T-cell (primary cell): ENCODE data around the gene NAB1. TPM values are rescaled to one million over a fixed set of nuclear protein-coding genes. Genes with fewer than 3 reads are reported as not detected.

Experiments
- ATAC-seq, 4 experiments: fragments of 200-7000 bp in 3 of 4; fragments of 150-1000 bp in 1 of 4; cut with Tn5 transposase; replicated peaks in 1 of 4; 1 replicate in 3 of 4; 2 replicates in 1 of 4; pipeline ENCODE4 v1.10.0; 2021; ENCODE audit warnings: moderate library complexity in 3 of 4, mild to moderate bottlenecking in 2 of 4, moderate number of reproducible peaks in 1 of 4
- CTCF ChIA-PET, 2 donors: fragments of 300-600 bp; sonication (Branson Sonifier 250); formaldehyde crosslinking; loops; one replicate each; lab custom pipeline; 2022; ENCODE audit warnings: antibody characterized with exemption in 2 of 2; lab: Charles Lee
- POLR2A ChIA-PET, 2 donors: fragments of 300-600 bp; sonication (Branson Sonifier 250); formaldehyde crosslinking; loops; one replicate each; lab custom pipeline; 2022; ENCODE audit warnings: antibody characterized with exemption in 2 of 2; lab: Charles Lee
- DNase-seq, 35 experiments: peaks; one replicate each; pipeline versions ENCODE4 v3.0.0 to v3.0.0-alpha.2; 2013 to 2023
- H3K27ac ChIP-seq: one replicate; pipeline ENCODE4 v1.5.1; 2013; ENCODE audit warnings: low read length
- H3K27me3 ChIP-seq, 2 experiments: replicated peaks in 1 of 2; 1 replicate in 1 of 2; 2 replicates in 1 of 2; pipeline versions ENCODE4 v1.6.1 to v1.7.0; 2013; ENCODE audit warnings: low read length in 1 of 2, mixed read lengths in 1 of 2; ENCODE audit not compliant: control insufficient read depth in 2 of 2, insufficient read depth in 2 of 2; ENCODE audit errors: extremely low read depth in 1 of 2
- H3K36me3 ChIP-seq, 2 donors: 1 replicate in 1 of 2; 2 replicates in 1 of 2; pipeline versions ENCODE4 v1.6.1 to v1.7.0; 2013; ENCODE audit warnings: low read length in 1 of 2; ENCODE audit not compliant: control insufficient read depth in 2 of 2, insufficient read depth in 1 of 2; ENCODE audit errors: extremely low read depth in 1 of 2
- H3K4me1 ChIP-seq, 2 experiments: 1 replicate in 1 of 2; 2 replicates in 1 of 2; pipeline versions ENCODE4 v1.6.1 to v1.7.0; 2013; ENCODE audit warnings: low read length in 2 of 2, mixed read lengths in 1 of 2; ENCODE audit not compliant: insufficient read depth in 2 of 2, control insufficient read depth in 1 of 2; ENCODE audit errors: extremely low read depth in 1 of 2
- H3K4me3 ChIP-seq, 2 donors: 1 replicate in 1 of 2; 2 replicates in 1 of 2; pipeline versions ENCODE4 v1.5.1 to v1.7.0; 2013; ENCODE audit warnings: mild to moderate bottlenecking in 2 of 2, low read length in 1 of 2, moderate library complexity in 1 of 2; ENCODE audit not compliant: control insufficient read depth in 1 of 2; ENCODE audit errors: extremely low read depth in 1 of 2
- H3K9me3 ChIP-seq: 2 replicates; pipeline ENCODE4 v1.7.0; 2013
- H3K27ac Mint-ChIP-seq, 2 donors: one replicate each; pipeline ENCODE4 v1.8.0; 2020 to 2021; ENCODE audit warnings: mild to moderate bottlenecking in 2 of 2, mixed read lengths in 2 of 2
- H3K27me3 Mint-ChIP-seq, 2 donors: one replicate each; pipeline ENCODE4 v1.8.0; 2021 to 2022; ENCODE audit warnings: mixed read lengths in 2 of 2
- H3K36me3 Mint-ChIP-seq: one replicate; pipeline ENCODE4 v1.8.0; 2021; ENCODE audit warnings: mixed read lengths
- H3K4me1 Mint-ChIP-seq, 3 donors: one replicate each; pipeline ENCODE4 v1.8.0; 2020 to 2022; ENCODE audit warnings: mixed read lengths in 3 of 3, mild to moderate bottlenecking in 1 of 3
- H3K4me3 Mint-ChIP-seq, 3 donors: one replicate each; pipeline ENCODE4 v1.8.0; 2020 to 2022; ENCODE audit warnings: mild to moderate bottlenecking in 3 of 3, mixed read lengths in 3 of 3, moderate library complexity in 3 of 3
- H3K9me3 Mint-ChIP-seq, 3 donors: one replicate each; pipeline ENCODE4 v1.8.0; 2020 to 2022; ENCODE audit warnings: mixed read lengths in 3 of 3
- WGBS: methylation state at CpG from one replicate; pipeline ENCODE4 v1.1.5; 2013; ENCODE audit warnings: missing lambda C conversion rate; ENCODE audit not compliant: insufficient coverage; 5-methylcytosine and 5-hydroxymethylcytosine counted together
- total RNA-seq, 35 experiments: library from RNA in 6 of 35; stranded (reverse) in 6 of 35; fragments of 120-200 nt in 1 of 35; gene quantifications; one replicate each; pipeline versions ENCODE4 v1.2.1 to v1.2.4 and lab custom pipeline; 2013 to 2026

The NAB1 gene
- total RNA-seq, 5 donors from 2014 or later (not counting 1 experiment from before 2014, with no cell fraction given): 17.7 to 22.1 (median 19.2) TPM

DNA sequence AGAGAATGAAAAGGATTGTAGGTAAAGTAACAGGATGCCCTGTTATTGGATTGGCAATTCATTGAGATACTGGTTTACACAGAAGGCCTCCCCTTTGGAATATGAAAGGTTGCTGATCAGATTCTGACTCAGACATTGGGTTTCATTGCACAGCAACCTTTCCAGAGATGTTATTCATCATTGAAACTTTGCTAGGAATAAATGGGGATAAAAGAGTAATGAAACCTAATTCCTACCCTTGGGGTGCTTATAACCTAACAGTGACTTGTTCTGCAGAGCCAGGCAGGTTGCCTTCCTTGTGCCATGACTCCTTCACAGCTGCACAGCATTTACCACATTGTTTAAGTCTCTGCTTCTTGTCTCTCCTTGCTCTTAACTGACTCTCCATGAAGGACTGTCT is 5.0 kb downstream of the NAB1 start:
- H3K4me1 Mint-ChIP-seq: peaks cover 34 to 53% (median 51%) of the 10 kb centered on the region in 3 donors
- no peak overlapping the region for H3K27ac Mint-ChIP-seq
- Histone ChIP-seq H3K4me1 (peaks cover 4 to 13% of the 10 kb centered on the region in 2 experiments), H3K36me3 (no peaks in the 10 kb centered on the region), H3K4me3 (no peak overlapping the region), H3K27me3 (no peaks in the 10 kb centered on the region), H3K9me3 (no peaks in the 10 kb centered on the region), H3K27ac (no peak overlapping the region)
- POLR2A ChIA-PET: interaction anchor here in 1 of 2 donors (0.6 kb wide), 1 partner anchor 279 kb away, joined by 3 read pairs; no protein-coding TSS in a partner anchor
- H3K4me3 Mint-ChIP-seq: no peak overlapping the region
- CTCF ChIA-PET: no interaction called here
- no peaks in the 10 kb centered on the region for H3K9me3 Mint-ChIP-seq
- DNase-seq (no peak), ATAC-seq (no peak)
- peaks cover 1% of the 10 kb centered on the region for H3K36me3 Mint-ChIP-seq
- no peaks in the 10 kb centered on the region for H3K27me3 Mint-ChIP-seq

DNA sequence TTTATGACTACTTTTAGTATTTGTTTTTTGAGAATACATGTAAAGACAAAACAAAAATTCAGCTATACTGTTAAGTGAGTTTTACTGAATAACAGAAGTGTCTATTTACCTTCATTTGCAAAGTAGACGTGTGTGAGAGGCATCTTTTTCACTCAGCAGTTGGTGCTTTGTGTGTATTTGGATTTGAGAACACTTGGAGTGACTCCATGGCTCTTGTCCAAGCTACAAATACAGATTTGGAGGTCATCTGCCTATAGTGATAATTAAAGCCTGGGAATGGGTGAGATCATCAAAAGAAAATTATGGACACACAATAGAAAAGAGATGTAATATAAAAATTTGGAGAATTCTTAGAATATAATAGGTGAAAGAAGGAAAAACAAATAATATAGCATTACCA is 6.2 kb downstream of the NAB1 start:
- no peaks in the 10 kb centered on the region for H3K27me3 Mint-ChIP-seq
- H3K9me3 ChIP-seq: no peaks in the 10 kb centered on the region
- WGBS: no CpG with 5 or more reads among the region's 1 CpG
- no peaks in the 10 kb centered on the region for H3K27me3 ChIP-seq
- H3K4me1 Mint-ChIP-seq: peaks cover 39 to 54% (median 51%) of the 10 kb centered on the region in 3 donors
- POLR2A ChIA-PET: interaction anchor here in 1 of 2 donors (0.6 kb wide), 2 partner anchors 9 to 394 kb away, joined by 6 to 8 read pairs; no protein-coding TSS in a partner anchor
- H3K27ac ChIP-seq: no peak overlapping the region
- ATAC-seq (no peak), DNase-seq (no peak)
- CTCF ChIA-PET: interaction anchor here (0.8 to 1.2 kb wide), 2 partner anchors 11 to 25 kb away, joined by 4 to 5 read pairs; no protein-coding TSS in a partner anchor
- no peak overlapping the region for H3K4me3 ChIP-seq
- peaks cover 0 to 3% of the 10 kb centered on the region in 2 donors for H3K36me3 ChIP-seq
- H3K36me3 Mint-ChIP-seq: peaks cover 12% of the 10 kb centered on the region
- no peak overlapping the region for H3K27ac Mint-ChIP-seq
- H3K4me1 ChIP-seq: peaks cover under 1 to 9% of the 10 kb centered on the region in 2 experiments
- no peaks in the 10 kb centered on the region for H3K9me3 Mint-ChIP-seq
- H3K4me3 Mint-ChIP-seq: no peak overlapping the region

DNA sequence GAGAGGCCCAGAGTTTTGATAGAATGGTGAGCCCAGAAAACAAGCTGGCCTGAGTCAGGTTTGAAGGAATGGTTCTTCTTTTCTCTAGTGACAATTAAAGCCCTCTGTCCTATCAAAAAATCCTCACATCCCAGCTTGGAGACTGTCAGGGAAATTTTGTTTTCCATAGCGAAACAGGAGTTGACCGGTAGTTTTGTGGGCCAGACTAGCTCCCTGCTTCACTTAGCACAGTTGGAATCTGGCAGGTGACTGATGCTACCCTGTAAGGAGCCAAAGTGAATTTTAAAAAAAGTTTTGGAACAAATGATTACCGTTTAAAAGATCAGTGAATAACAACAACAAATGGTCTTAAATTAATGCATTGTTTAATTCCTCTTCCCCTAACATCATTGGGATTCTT is 6.7 kb downstream of the NAB1 start:
- POLR2A ChIA-PET: interaction anchor here in 1 of 2 donors (0.5 kb wide), 1 partner anchor 111 kb away, joined by 6 read pairs; no protein-coding TSS in a partner anchor
- Mint-ChIP-seq H3K4me3 (no peak overlapping the region), H3K4me1 (peaks cover 36 to 52% (median 49%) of the 10 kb centered on the region in 3 donors), H3K27ac (no peak overlapping the region), H3K36me3 (peaks cover 15% of the 10 kb centered on the region), H3K9me3 (no peaks in the 10 kb centered on the region), H3K27me3 (no peaks in the 10 kb centered on the region)
- Histone ChIP-seq H3K9me3 (no peaks in the 10 kb centered on the region), H3K36me3 (peaks cover 0 to 3% of the 10 kb centered on the region in 2 donors), H3K27me3 (no peaks in the 10 kb centered on the region), H3K27ac (no peak overlapping the region), H3K4me1 (peaks cover 0 to 5% of the 10 kb centered on the region in 2 experiments), H3K4me3 (no peak overlapping the region)
- DNase-seq (no peak), ATAC-seq (no peak)
- CTCF ChIA-PET: interaction anchor here (0.6 to 1.7 kb wide), 5 partner anchors 11 to 172 kb away, joined by 3 to 9 read pairs (median 5); no protein-coding TSS in a partner anchor
- no CpG with 5 or more reads among the region's 3 CpGs for WGBS

DNA sequence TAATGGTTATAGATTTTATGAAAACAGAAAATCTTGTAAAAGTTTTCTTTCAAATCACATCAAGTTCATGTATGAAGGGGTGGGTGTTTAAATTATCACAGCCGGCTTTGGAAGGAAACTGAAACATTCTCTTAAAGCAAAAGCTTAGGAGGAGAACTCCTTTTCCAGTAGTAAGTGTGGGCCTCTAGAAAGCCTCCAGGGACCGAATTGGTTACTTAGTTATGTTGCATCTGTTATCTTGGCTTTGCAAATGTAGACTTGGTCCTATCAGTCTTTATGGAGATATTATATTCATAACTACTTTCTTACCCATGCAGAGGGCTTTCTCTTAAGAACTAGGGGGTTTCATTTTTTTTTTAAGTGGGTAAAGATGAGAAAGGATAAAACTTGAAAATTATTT is 7.4 kb downstream of the NAB1 start:
- no peaks in the 10 kb centered on the region for H3K9me3 ChIP-seq
- no CpG with 5 or more reads among the region's 2 CpGs for WGBS
- H3K9me3 Mint-ChIP-seq: no peaks in the 10 kb centered on the region
- H3K36me3 Mint-ChIP-seq: peaks cover 16% of the 10 kb centered on the region
- ChIA-PET CTCF (interaction anchor here (0.7 to 1.7 kb wide), 5 partner anchors 10 to 23 kb away, joined by 3 to 9 read pairs (median 3); no protein-coding TSS in a partner anchor), POLR2A (interaction anchor here (0.5 to 0.7 kb wide), 5 partner anchors 9 to 249 kb away, joined by 3 to 6 read pairs (median 3); no protein-coding TSS in a partner anchor)
- ATAC-seq (no peak), DNase-seq (no peak)
- H3K4me3 Mint-ChIP-seq: no peak overlapping the region
- peaks cover 38 to 52% (median 49%) of the 10 kb centered on the region in 3 donors for H3K4me1 Mint-ChIP-seq
- no peaks in the 10 kb centered on the region for H3K27me3 Mint-ChIP-seq
- H3K4me3 ChIP-seq: no peak overlapping the region
- no peaks in the 10 kb centered on the region for H3K27me3 ChIP-seq
- peaks cover 0 to 2% of the 10 kb centered on the region in 2 experiments for H3K4me1 ChIP-seq
- peaks cover 0 to 3% of the 10 kb centered on the region in 2 donors for H3K36me3 ChIP-seq
- H3K27ac ChIP-seq: no peak overlapping the region
- H3K27ac Mint-ChIP-seq: no peak overlapping the region

DNA sequence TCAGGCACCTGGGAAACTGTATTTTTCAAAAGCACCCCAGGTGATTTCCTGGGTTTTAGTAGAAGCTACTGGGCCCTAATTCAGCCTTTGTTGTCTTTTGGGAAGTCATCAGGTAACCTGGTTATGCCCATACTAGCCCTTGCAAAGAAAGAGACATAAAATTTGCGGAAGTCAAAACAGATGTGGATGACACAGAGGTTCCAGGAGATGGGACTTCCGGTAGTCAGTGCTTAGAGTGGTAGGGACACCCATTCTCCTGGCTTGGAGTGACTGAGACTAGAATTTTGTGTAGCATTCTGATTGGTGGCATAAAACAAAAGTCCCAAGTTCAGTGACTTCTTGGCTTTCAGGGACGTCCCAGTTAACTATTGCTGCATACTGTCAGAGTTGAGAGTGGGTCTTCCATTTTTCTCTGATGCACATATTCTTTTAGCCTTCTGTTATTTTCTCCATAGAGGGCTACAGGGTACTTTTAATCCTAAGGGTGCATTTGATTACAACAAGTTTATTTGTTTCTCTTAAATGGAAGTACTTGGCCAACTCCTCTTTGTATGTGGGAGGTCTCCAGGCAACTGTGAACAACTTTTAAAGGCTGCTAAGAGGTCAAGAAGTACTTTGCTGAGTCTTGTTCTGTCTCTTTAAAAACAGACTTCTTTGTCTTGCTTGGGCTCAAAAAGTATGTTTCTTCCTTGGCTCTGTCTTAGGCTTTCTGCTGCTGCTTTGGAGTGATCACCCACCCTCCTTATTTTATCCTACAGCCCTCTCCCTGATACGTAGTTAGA is 8.8 kb downstream of the NAB1 start:
- no peak overlapping the region for H3K27ac Mint-ChIP-seq
- ATAC-seq (no peak), DNase-seq (no peak)
- ChIA-PET CTCF (no interaction called here), POLR2A (interaction anchor here in 1 of 2 donors (0.5 kb wide), 1 partner anchor 536 kb away, joined by 3 read pairs; no protein-coding TSS in a partner anchor)
- no peaks in the 10 kb centered on the region for H3K9me3 Mint-ChIP-seq
- H3K4me3 ChIP-seq: no peak overlapping the region
- no peak overlapping the region for H3K4me3 Mint-ChIP-seq
- peaks cover 20% of the 10 kb centered on the region for H3K36me3 Mint-ChIP-seq
- H3K27me3 Mint-ChIP-seq: no peaks in the 10 kb centered on the region
- 90% methylated on average over 2 of the region's 4 CpGs for WGBS
- H3K27me3 ChIP-seq: no peaks in the 10 kb centered on the region
- no peak overlapping the region for H3K27ac ChIP-seq
- H3K36me3 ChIP-seq: peaks cover 0 to 3% of the 10 kb centered on the region in 2 donors
- H3K4me1 ChIP-seq: no peaks in the 10 kb centered on the region
- no peaks in the 10 kb centered on the region for H3K9me3 ChIP-seq
- peaks cover 42 to 56% (median 52%) of the 10 kb centered on the region in 3 donors for H3K4me1 Mint-ChIP-seq

DNA sequence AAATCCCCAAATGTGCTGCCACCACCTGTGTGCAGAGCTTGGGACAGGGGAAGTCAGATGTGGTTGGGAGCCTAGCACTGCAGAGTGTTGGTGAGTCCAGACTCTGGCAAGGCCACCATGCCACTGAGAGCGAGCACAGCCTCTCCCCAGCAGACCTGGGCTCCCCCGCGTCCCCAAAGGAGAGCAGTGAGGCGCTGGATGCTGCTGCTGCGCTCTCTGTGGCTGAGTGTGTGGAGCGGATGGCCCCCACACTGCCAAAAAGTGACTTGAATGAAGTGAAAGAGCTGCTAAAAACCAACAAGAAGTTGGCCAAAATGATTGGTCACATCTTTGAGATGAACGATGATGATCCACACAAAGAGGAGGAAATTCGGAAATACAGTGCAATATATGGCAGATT is 10.7 kb downstream of the NAB1 start:
- CTCF ChIA-PET: no interaction called here
- no peaks in the 10 kb centered on the region for H3K9me3 Mint-ChIP-seq
- ATAC-seq: peak in 1 of 4 experiments; percentile 26
- Histone ChIP-seq H3K4me3 (no peak overlapping the region), H3K9me3 (no peaks in the 10 kb centered on the region), H3K27ac (no peak overlapping the region), H3K36me3 (peaks cover 0 to 3% of the 10 kb centered on the region in 2 donors), H3K27me3 (no peaks in the 10 kb centered on the region), H3K4me1 (no peaks in the 10 kb centered on the region)
- no peak overlapping the region for H3K4me3 Mint-ChIP-seq
- H3K4me1 Mint-ChIP-seq: peaks cover 52 to 67% (median 54%) of the 10 kb centered on the region in 3 donors
- no peaks in the 10 kb centered on the region for H3K27me3 Mint-ChIP-seq
- H3K27ac Mint-ChIP-seq: no peak overlapping the region
- H3K36me3 Mint-ChIP-seq: peaks cover 20% of the 10 kb centered on the region
- POLR2A ChIA-PET: no interaction called here
- no peak for DNase-seq
- WGBS: 86% methylated on average over 7 of the region's 8 CpGs
